ENCODE measurements around the gene TACR1. TPM values are rescaled to one million over a fixed set of nuclear protein-coding genes. Genes with fewer than 3 reads are reported as not detected.

Gene TACR1
- total and polyA plus RNA-seq, 4 experiments from 2014 or later, result 0.11 TPM; not detected in 3

- H3K4me1 Mint-ChIP-seq, result peaks cover 4 to 16% (median 10%) of the 10 kb centered on the region in 4 donors
- Histone ChIP-seq H3K4me1 (ENCODE audit: insufficient read depth, low read length) (peaks cover 13% of the 10 kb centered on the region), H3K9me3 (ENCODE audit: control insufficient read depth in 1 of 2, low read length in 2 of 2) (no peaks in the 10 kb centered on the region), H3K27me3 (ENCODE audit: insufficient read depth, low read length) (no peaks in the 10 kb centered on the region), H3K36me3 (ENCODE audit: insufficient read depth, low read length) (no peaks in the 10 kb centered on the region), H3K27ac (ENCODE audit: low read depth, low read length) (no peak overlapping the region), H3K4me3 (ENCODE audit: low read length in 2 of 2) (no peak overlapping the region)
- peaks cover 8 to 14% of the 10 kb centered on the region in 2 donors for H3K27me3 Mint-ChIP-seq
- no peaks in the 10 kb centered on the region for H3K36me3 Mint-ChIP-seq
- peak in 4 of 5 donors; percentile 34 to 54 (median 42) for DNase-seq
- POLR2A ChIA-PET (ENCODE audit: partially characterized antibody), result no interaction called here
- intact Hi-C loops (cut with micrococcal nuclease), result no loop called here
- peaks cover 0 to 2% (median 0%) of the 10 kb centered on the region in 8 donors for H3K9me3 Mint-ChIP-seq
- peak overlapping the region; percentile 1 to 78 (median 52) for H3K4me3 Mint-ChIP-seq
- CTCF ChIA-PET (ENCODE audit: partially characterized antibody), result no interaction called here
- H3K27ac Mint-ChIP-seq, result peak overlapping the region in 6 of 7 donors; percentile 12 to 79 (median 70)
Observed at GRCh38 chr2:75211266-75211770, 12.0 kb upstream of the TACR1 start.

GRCh38 chr2:75210409-75210808 is 11.1 kb upstream of the TACR1 start:
- Mint-ChIP-seq H3K27ac (no peak overlapping the region), H3K9me3 (peaks cover 0 to 2% (median 0%) of the 10 kb centered on the region in 8 donors), H3K36me3 (no peaks in the 10 kb centered on the region), H3K27me3 (peaks cover 10 to 14% of the 10 kb centered on the region in 2 donors), H3K4me3 (peak overlapping the region in 1 of 8 donors; percentile 51), H3K4me1 (peaks cover 4 to 16% (median 10%) of the 10 kb centered on the region in 4 donors)
- Histone ChIP-seq H3K9me3 (ENCODE audit: control insufficient read depth in 1 of 2, low read length in 2 of 2) (no peaks in the 10 kb centered on the region), H3K4me1 (ENCODE audit: insufficient read depth, low read length) (peaks cover 13% of the 10 kb centered on the region), H3K4me3 (ENCODE audit: low read length in 2 of 2) (no peak overlapping the region), H3K27ac (ENCODE audit: low read depth, low read length) (no peak overlapping the region), H3K36me3 (ENCODE audit: insufficient read depth, low read length) (no peaks in the 10 kb centered on the region), H3K27me3 (ENCODE audit: insufficient read depth, low read length) (no peaks in the 10 kb centered on the region)
- POLR2A ChIA-PET (ENCODE audit: partially characterized antibody), result no interaction called here
- CTCF ChIA-PET (ENCODE audit: partially characterized antibody), result no interaction called here
- intact Hi-C loops (cut with micrococcal nuclease), result no loop called here
- no peak for DNase-seq

GRCh38 chr2:75208738-75209137 is 9.4 kb upstream of the TACR1 start:
- Mint-ChIP-seq H3K27me3 (peaks cover 13 to 20% of the 10 kb centered on the region in 2 donors), H3K36me3 (no peaks in the 10 kb centered on the region), H3K4me3 (no peak overlapping the region), H3K27ac (no peak overlapping the region), H3K4me1 (peaks cover 4 to 16% (median 10%) of the 10 kb centered on the region in 4 donors), H3K9me3 (peaks cover 0 to 3% (median 0%) of the 10 kb centered on the region in 8 donors)
- Histone ChIP-seq H3K36me3 (ENCODE audit: insufficient read depth, low read length) (no peaks in the 10 kb centered on the region), H3K9me3 (ENCODE audit: control insufficient read depth in 1 of 2, low read length in 2 of 2) (no peaks in the 10 kb centered on the region), H3K4me1 (ENCODE audit: insufficient read depth, low read length) (peaks cover 13% of the 10 kb centered on the region), H3K27me3 (ENCODE audit: insufficient read depth, low read length) (no peaks in the 10 kb centered on the region), H3K27ac (ENCODE audit: low read depth, low read length) (no peak overlapping the region), H3K4me3 (ENCODE audit: low read length in 2 of 2) (no peak overlapping the region)
- no peak for DNase-seq
- ChIA-PET CTCF (ENCODE audit: partially characterized antibody) (no interaction called here), POLR2A (ENCODE audit: partially characterized antibody) (no interaction called here)
- intact Hi-C loops (cut with micrococcal nuclease), result no loop called here

- no peak overlapping the region for H3K27ac ChIP-seq (ENCODE audit: low read depth, low read length)
- H3K36me3 ChIP-seq (ENCODE audit: insufficient read depth, low read length), result no peaks in the 10 kb centered on the region
- intact Hi-C loops (cut with micrococcal nuclease), result no loop called here
- peaks cover 33 to 36% of the 10 kb centered on the region in 2 donors for H3K27me3 Mint-ChIP-seq
- H3K9me3 ChIP-seq (ENCODE audit: control insufficient read depth in 1 of 2, low read length in 2 of 2), result no peaks in the 10 kb centered on the region
- no peak overlapping the region for H3K4me3 Mint-ChIP-seq
- POLR2A ChIA-PET (ENCODE audit: partially characterized antibody), result no interaction called here
- peaks cover 3% of the 10 kb centered on the region for H3K4me1 ChIP-seq (ENCODE audit: insufficient read depth, low read length)
- CTCF ChIA-PET (ENCODE audit: partially characterized antibody), result no interaction called here
- H3K27ac Mint-ChIP-seq, result no peak overlapping the region
- no peaks in the 10 kb centered on the region for H3K36me3 Mint-ChIP-seq
- H3K9me3 Mint-ChIP-seq, result peaks cover 0 to 8% (median 0%) of the 10 kb centered on the region in 8 donors
- no peak overlapping the region for H3K4me3 ChIP-seq (ENCODE audit: low read length in 2 of 2)
- H3K27me3 ChIP-seq (ENCODE audit: insufficient read depth, low read length), result peaks cover 12% of the 10 kb centered on the region
- DNase-seq, result no peak
- peaks cover 0 to 12% (median 6%) of the 10 kb centered on the region in 4 donors for H3K4me1 Mint-ChIP-seq
Observed at GRCh38 chr2:75204833-75205232, 5.5 kb upstream of the TACR1 start.

- Mint-ChIP-seq H3K36me3 (no peaks in the 10 kb centered on the region), H3K4me1 (peaks cover 2 to 18% (median 12%) of the 10 kb centered on the region in 4 donors), H3K4me3 (no peak overlapping the region), H3K9me3 (peaks cover 0 to 8% (median 0%) of the 10 kb centered on the region in 8 donors), H3K27ac (no peak overlapping the region), H3K27me3 (peaks cover 36 to 49% of the 10 kb centered on the region in 2 donors)
- H3K27me3 ChIP-seq (ENCODE audit: insufficient read depth, low read length), result peaks cover 19% of the 10 kb centered on the region
- DNase-seq, result no peak
- no peaks in the 10 kb centered on the region for H3K9me3 ChIP-seq (ENCODE audit: control insufficient read depth in 1 of 2, low read length in 2 of 2)
- ChIA-PET POLR2A (ENCODE audit: partially characterized antibody) (no interaction called here), CTCF (ENCODE audit: partially characterized antibody) (no interaction called here)
- intact Hi-C loops (cut with micrococcal nuclease), result no loop called here
- H3K27ac ChIP-seq (ENCODE audit: low read depth, low read length), result no peak overlapping the region
- H3K4me3 ChIP-seq (ENCODE audit: low read length in 2 of 2), result no peak overlapping the region
- H3K36me3 ChIP-seq (ENCODE audit: insufficient read depth, low read length), result no peaks in the 10 kb centered on the region
- H3K4me1 ChIP-seq (ENCODE audit: insufficient read depth, low read length), result peaks cover 11% of the 10 kb centered on the region
Observed at GRCh38 chr2:75202359-75202758, 3.0 kb upstream of the TACR1 start.

- Mint-ChIP-seq H3K27ac (no peak overlapping the region), H3K27me3 (peaks cover 43 to 53% of the 10 kb centered on the region in 2 donors), H3K36me3 (no peaks in the 10 kb centered on the region), H3K4me1 (peaks cover 2 to 18% (median 12%) of the 10 kb centered on the region in 4 donors), H3K4me3 (peak overlapping the region; percentile 32 to 92 (median 76)), H3K9me3 (peaks cover 0 to 8% (median 0%) of the 10 kb centered on the region in 8 donors)
- H3K27ac ChIP-seq (ENCODE audit: low read depth, low read length), result no peak overlapping the region
- intact Hi-C loops (cut with micrococcal nuclease), result no loop called here
- ChIA-PET CTCF (ENCODE audit: partially characterized antibody) (interaction anchor here (0.8 to 2.1 kb wide), 7 partner anchors 9 to 405 kb away, joined by 3 to 8 read pairs (median 3); no protein-coding TSS in a partner anchor), POLR2A (ENCODE audit: partially characterized antibody) (no interaction called here)
- H3K27me3 ChIP-seq (ENCODE audit: insufficient read depth, low read length), result peaks cover 19% of the 10 kb centered on the region
- no peaks in the 10 kb centered on the region for H3K9me3 ChIP-seq (ENCODE audit: control insufficient read depth in 1 of 2, low read length in 2 of 2)
- H3K36me3 ChIP-seq (ENCODE audit: insufficient read depth, low read length), result no peaks in the 10 kb centered on the region
- H3K4me1 ChIP-seq (ENCODE audit: insufficient read depth, low read length), result peaks cover 11% of the 10 kb centered on the region
- H3K4me3 ChIP-seq (ENCODE audit: low read length in 2 of 2), result peak overlapping the region in 1 of 2 donors; percentile 18
- DNase-seq, result peak in 2 of 5 donors; percentile 3 to 6
Observed at GRCh38 chr2:75200140-75201096, 1.1 kb upstream of the TACR1 start.

GRCh38 chr2:75195076-75195691 is 4.1 kb downstream of the TACR1 start:
- intact Hi-C loops (cut with micrococcal nuclease), result no loop called here
- H3K27ac Mint-ChIP-seq, result no peak overlapping the region

More at GRCh38 chr2:75195076-75195691, 4.1 kb downstream of the TACR1 start:
- H3K4me1 ChIP-seq (ENCODE audit: insufficient read depth, low read length), result peaks cover 11% of the 10 kb centered on the region
- POLR2A ChIA-PET (ENCODE audit: partially characterized antibody), result no interaction called here
- no peak overlapping the region for H3K27ac ChIP-seq (ENCODE audit: low read depth, low read length)
- Mint-ChIP-seq H3K27me3 (peaks cover 37 to 42% of the 10 kb centered on the region in 2 donors), H3K4me3 (no peak overlapping the region), H3K4me1 (peaks cover 2 to 10% (median 6%) of the 10 kb centered on the region in 4 donors), H3K9me3 (peaks cover 0 to 7% (median 0%) of the 10 kb centered on the region in 8 donors), H3K36me3 (no peaks in the 10 kb centered on the region)
- no peaks in the 10 kb centered on the region for H3K9me3 ChIP-seq (ENCODE audit: control insufficient read depth in 1 of 2, low read length in 2 of 2)
- CTCF ChIA-PET (ENCODE audit: partially characterized antibody), result no interaction called here
- no peaks in the 10 kb centered on the region for H3K36me3 ChIP-seq (ENCODE audit: insufficient read depth, low read length)
- no peak overlapping the region for H3K4me3 ChIP-seq (ENCODE audit: low read length in 2 of 2)
- DNase-seq, result no peak
- H3K27me3 ChIP-seq (ENCODE audit: insufficient read depth, low read length), result peaks cover 13% of the 10 kb centered on the region

All from CD4-positive, alpha-beta memory T cell (primary cell).